Fibroblast of villous mesenchyme (primary cell): ENCODE measurements around the gene RSPH9. TPM values are rescaled to one million over a fixed set of nuclear protein-coding genes. Genes with fewer than 3 reads are reported as not detected.
"Not testable (repeated sequence)": the region's sequence is repeated elsewhere in the genome, so short reads cannot be mapped to it uniquely, and the experiment has no call there.

Source experiments
- DNase-seq: peaks from one replicate; pipeline ENCODE4 v3.0.0-alpha.2; 2010; ENCODE audit warnings: low read depth
- H3K4me3 ChIP-seq: 2 replicates; pipeline ENCODE4 v1.5.1; 2011; ENCODE audit warnings: low read depth, mild to moderate bottlenecking, low read length
- CTCF ChIP-seq: IDR thresholded peaks from 2 replicates; pipeline ENCODE4 v1.5.1; 2012; ENCODE audit warnings: low read depth, mild to moderate bottlenecking, low read length; ENCODE audit not compliant: insufficient read depth
- total RNA-seq: library from RNA; depleted of rRNA; stranded (reverse); fragments of >200 nt; gene quantifications from 2 replicates; pipeline ENCODE4 v1.2.3, GENCODE V29; 2012

The RSPH9 gene
- total RNA-seq, 1 donor, result 0.86 TPM

GRCh38 chr6:43636308-43636659 lies 8.6 kb upstream of the RSPH9 start:
- H3K4me3 ChIP-seq, result peak overlapping the region; percentile 85
- TF ChIP-seq CTCF, result no peak
- peak; percentile 13 for DNase-seq

- no peak overlapping the region for H3K4me3 ChIP-seq
- no peak for TF ChIP-seq CTCF
- no peak for DNase-seq
Observed at GRCh38 chr6:43639984-43640800, 4.6 kb upstream of the RSPH9 start.

DNA sequence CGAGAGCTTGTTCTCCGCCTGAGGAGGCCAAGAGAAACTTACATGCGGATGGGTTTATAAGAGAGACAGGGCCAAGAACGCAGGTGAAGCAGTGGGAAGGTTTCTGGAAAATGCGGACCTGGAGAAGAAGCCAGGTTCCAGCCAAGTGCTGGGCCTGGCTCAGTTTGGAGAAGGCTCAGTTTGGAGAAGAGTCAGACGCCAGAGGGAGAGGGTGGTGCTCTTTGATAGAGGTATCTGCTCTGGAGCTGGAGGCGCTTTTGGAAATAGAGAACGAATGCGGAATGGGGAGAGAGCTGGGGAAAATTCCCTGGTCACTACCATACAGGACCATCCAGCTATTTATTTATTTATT lies 753 bp downstream of the RSPH9 start:
- peak overlapping the region; percentile 69 for H3K4me3 ChIP-seq
- DNase-seq, result no peak

DNA sequence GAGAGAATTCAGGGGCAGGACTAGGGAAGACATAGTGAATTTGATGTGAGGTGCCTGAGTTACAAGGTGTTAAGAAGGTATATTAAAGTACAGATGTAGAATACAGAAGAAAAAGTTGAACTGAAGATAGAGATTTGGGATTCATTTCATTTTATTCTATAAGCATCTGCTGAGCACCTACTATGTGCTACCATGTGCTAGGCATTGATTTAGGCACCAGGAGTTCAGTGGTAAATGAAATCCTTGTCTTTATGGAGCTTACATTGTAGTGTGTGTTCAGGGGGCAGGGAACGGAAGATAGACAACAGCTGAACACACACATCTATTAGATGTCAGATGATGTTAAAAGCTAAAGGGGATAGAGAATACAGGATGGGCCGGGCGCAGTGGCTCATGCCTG lies 2.8 kb downstream of the RSPH9 start:
- no peak for DNase-seq
- no peak for TF ChIP-seq CTCF
- H3K4me3 ChIP-seq, result no peak overlapping the region

More for the DNA sequence above, 753 bp downstream of the RSPH9 start:
- TF ChIP-seq CTCF, result no peak

GRCh38 chr6:43648248-43648647 lies 3.4 kb downstream of the RSPH9 start:
- TF ChIP-seq CTCF, result no peak
- no peak for DNase-seq
- H3K4me3 ChIP-seq, result no peak overlapping the region

DNA sequence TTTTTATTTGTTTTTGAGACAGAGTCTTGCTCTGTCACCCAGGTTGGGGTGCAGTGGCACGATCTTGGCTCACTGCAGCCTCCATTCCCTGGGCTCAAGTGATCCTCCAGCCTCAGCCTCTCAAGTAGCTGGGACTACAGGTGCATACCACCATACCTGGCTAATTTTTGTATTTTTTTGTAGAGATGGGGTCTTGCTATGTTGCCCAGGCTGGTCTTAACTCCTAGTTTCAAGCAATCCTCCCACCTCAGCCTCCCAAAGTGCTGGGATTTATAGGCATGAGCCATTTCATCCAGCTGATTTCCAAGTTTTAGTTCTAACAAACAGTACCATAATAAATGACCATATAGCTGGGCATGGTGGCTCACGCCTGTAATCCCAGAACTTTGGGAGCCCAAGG lies 8.0 kb downstream of the RSPH9 start:
- not testable (repeated sequence) for H3K4me3 ChIP-seq, DNase-seq

- no peak for TF ChIP-seq CTCF
- DNase-seq, result no peak
- no peak overlapping the region for H3K4me3 ChIP-seq
Observed at GRCh38 chr6:43657221-43657802, 12.5 kb downstream of the RSPH9 start.
